Renal cortical epithelial cell (primary cell): ENCODE measurements around the gene SIMC1. TPM values are rescaled to one million over a fixed set of nuclear protein-coding genes. Genes with fewer than 3 reads are reported as not detected.
"Not testable (repeated sequence)": the region's sequence is repeated elsewhere in the genome, so short reads cannot be mapped to it uniquely, and the experiment has no call there.

Experiments used
- DNase-seq: peaks from one replicate; pipeline ENCODE4 v3.0.0-alpha.2; 2011; ENCODE audit warnings: low read depth
- total RNA-seq: library from RNA; depleted of rRNA; stranded (reverse); fragments of >200 nt; gene quantifications from 2 replicates; pipeline ENCODE4 v1.2.3, GENCODE V29; 2014

SIMC1 gene
- 2.3 and 7.0 TPM in 2 replicates for total RNA-seq

GRCh38 chr5:176237971-176238644 lies at the start of gene SIMC1:
TSS of gene SIMC1 (plus strand) at chr5:176238424. CDS start at chr5:176238509, 85 bp downstream.
- not testable (repeated sequence) for DNase-seq

- peak; percentile 56 for DNase-seq
Measured at GRCh38 chr5:176188506-176189193, 49.6 kb upstream of the SIMC1 start.

- no peak for DNase-seq
Measured at GRCh38 chr5:176189857-176190256, 48.4 kb upstream of the SIMC1 start.

- DNase-seq = no peak
Measured at GRCh38 chr5:176190886-176191755, 47.1 kb upstream of the SIMC1 start.

- no peak for DNase-seq
Measured at GRCh38 chr5:176192094-176192721, 46.0 kb upstream of the SIMC1 start.

GRCh38 chr5:176192722-176193117 lies 45.5 kb upstream of the SIMC1 start:
- DNase-seq = not testable (repeated sequence)

GRCh38 chr5:176193636-176194035 lies 44.6 kb upstream of the SIMC1 start:
- DNase-seq = not testable (repeated sequence)

- not testable (repeated sequence) for DNase-seq
Measured at GRCh38 chr5:176194238-176195083, 43.8 kb upstream of the SIMC1 start.

- DNase-seq = not testable (repeated sequence)
Measured at GRCh38 chr5:176195084-176195413, 43.2 kb upstream of the SIMC1 start.

- DNase-seq = not testable (repeated sequence)
Measured at GRCh38 chr5:176195487-176196207, 42.6 kb upstream of the SIMC1 start.

- not testable (repeated sequence) for DNase-seq
Measured at GRCh38 chr5:176196781-176197180, 41.4 kb upstream of the SIMC1 start.

- not testable (repeated sequence) for DNase-seq
Measured at GRCh38 chr5:176197234-176197858, 40.9 kb upstream of the SIMC1 start.

GRCh38 chr5:176198299-176198698 lies 39.9 kb upstream of the SIMC1 start:
- DNase-seq = not testable (repeated sequence)

- not testable (repeated sequence) for DNase-seq
Measured at GRCh38 chr5:176198991-176199733, 39.1 kb upstream of the SIMC1 start.

GRCh38 chr5:176199803-176200399 lies 38.3 kb upstream of the SIMC1 start:
- not testable (repeated sequence) for DNase-seq

- DNase-seq = no peak
Measured at GRCh38 chr5:176201811-176202210, 36.4 kb upstream of the SIMC1 start.

GRCh38 chr5:176203086-176203485 lies 35.1 kb upstream of the SIMC1 start:
- no peak for DNase-seq

- not testable (repeated sequence) for DNase-seq
Measured at GRCh38 chr5:176203535-176203934, 34.7 kb upstream of the SIMC1 start.
